Islet precursor cell (in vitro differentiated cells): ENCODE data around the gene CBLB.
"Not testable (repeated sequence)": the region's sequence is repeated elsewhere in the genome, so short reads cannot be mapped to it uniquely, and the experiment has no call there.

ENCODE experiments used
- DNase-seq: peaks from one replicate; pipeline ENCODE4 v3.0.0-alpha.2; 2018

CBLB gene

GRCh38 chr3:105844704-105845103, 24.1 kb downstream of the CBLB start:
- DNase-seq = no peak

GRCh38 chr3:105843994-105844393, 24.8 kb downstream of the CBLB start:
- no peak for DNase-seq

DNA sequence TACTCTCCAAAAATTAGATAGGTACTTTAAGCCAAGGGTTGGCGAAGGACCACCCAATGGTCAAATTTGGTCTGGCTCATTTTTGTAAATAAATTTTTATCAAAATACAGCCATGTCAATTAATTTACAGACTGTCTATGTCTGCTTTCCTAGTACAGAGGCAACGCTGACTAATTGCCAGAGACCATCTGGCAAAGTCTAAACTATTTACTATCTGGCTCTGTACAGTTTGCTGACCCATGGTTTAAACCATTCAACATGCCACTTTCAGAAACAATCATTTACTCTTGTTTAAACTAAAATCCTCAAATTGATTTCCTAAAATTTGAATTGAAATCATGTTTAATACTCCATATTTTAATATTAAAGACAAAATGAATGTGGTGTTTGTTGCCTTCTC, 25.9 kb downstream of the CBLB start:
- no peak for DNase-seq

DNA sequence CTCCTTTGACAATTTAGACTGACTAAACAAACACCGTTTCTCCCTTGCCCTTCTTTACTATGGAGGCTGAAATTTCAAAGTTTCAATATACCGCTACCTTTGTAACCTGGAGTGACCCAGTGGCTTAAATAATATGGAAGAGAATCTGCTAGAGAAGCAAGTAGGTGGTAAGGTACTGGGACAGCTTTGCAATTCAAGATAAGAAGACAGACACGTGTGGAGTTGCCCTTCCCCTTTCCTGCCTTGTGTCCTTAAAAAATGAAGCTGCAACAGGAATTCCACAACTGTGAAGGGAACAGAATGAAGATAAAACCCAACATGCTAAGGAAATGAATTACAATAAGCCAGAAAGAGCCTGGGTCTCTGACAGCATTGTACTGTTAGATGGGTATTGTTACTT, 26.4 kb downstream of the CBLB start:
- no peak for DNase-seq

DNA sequence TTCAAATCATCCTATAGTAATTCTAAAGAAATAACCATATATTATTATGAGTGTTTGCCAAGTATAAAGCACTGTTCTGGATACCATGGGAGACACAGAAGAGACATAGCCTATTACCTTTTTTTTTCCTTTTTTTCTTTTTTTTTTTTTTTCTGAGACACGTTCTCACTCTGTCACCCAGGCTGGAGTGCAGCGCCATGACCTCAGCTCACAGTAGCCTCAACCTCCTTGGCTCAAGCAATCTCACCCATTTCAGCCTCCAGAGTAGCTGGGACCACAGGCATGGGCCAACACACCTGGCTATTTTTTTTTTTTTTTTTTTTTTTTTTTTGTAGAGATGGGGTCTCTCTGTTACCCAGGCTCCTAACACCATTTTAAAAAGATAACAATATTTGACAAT, 30.9 kb downstream of the CBLB start:
- no peak for DNase-seq

GRCh38 chr3:105837143-105837740, 31.6 kb downstream of the CBLB start:
- DNase-seq = no peak

- peak; percentile 56 for DNase-seq
Measured at GRCh38 chr3:105836533-105836932, 32.3 kb downstream of the CBLB start.

DNA sequence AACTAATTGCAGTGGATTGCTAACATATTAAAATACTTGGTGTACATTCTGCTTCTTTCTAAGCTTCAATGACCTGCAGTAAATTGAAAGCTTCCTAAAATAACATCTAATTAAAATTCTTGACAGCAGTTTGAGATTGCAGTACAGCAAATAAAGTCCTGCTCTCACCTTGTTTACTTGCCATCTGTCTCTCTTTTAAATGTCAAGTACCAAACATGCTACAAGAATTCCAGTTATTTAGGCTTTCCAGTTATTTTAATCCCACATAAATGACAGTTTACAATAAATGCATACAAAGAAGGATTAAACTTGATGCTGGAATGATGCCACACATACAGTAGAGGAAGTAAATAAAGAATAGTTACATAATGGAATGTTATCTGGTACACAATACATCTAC, 33.2 kb downstream of the CBLB start:
- no peak for DNase-seq

DNA sequence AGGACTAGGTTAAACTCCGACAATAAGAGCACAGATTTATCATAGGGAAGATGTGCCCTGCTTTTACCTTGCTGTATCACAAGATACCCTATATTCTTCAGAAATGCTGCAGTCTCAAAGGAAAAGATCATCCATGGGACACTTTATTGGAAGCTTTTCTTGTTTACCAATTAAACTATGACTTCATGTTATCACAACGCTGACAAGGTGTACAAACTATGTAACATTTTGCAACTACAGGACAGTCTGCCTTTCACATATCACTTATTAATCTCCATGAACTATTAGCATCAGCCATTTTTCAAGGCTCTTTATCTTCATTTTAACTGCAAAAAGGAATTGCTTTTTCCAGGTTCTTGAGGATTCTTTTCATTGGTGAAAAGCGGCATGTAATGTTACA, 34.0 kb downstream of the CBLB start:
- DNase-seq = no peak

DNA sequence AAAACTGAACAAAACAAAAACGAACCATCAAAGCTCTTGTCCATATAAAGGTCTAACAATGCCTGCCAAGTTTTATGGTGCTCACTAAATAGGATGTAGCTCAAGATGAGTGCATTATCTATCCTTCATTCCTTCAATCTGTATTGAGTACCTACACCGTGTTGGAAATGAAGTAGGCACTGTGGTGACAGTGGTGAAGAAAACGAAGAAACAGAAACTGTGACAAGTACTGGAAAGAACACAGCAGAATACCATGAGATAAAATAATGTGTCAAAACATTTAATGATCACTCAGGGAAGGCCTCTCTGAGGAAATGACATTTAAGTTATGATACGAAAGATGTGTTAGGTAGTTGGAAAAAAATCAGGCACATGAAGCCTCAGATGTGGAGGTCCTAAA, 36.2 kb downstream of the CBLB start:
- DNase-seq = no peak

DNA sequence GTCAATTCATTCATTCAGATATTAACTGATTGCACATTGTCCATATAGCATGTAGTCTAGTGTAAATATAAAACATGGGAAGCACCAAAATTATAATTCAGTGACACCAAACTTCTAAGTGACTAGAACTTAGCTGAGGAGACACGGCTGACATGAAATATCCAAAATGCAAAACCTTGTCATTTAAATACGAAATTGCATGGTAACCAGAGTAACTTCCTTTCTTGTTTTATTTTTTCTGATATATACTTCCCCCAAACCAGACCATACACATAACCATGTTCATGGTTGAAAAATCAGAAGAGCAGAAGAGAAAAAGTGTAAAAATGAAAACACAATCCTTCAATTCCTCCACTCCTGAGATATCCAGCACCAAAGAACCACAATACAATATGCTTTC, 38.0 kb downstream of the CBLB start:
- no peak for DNase-seq

DNA sequence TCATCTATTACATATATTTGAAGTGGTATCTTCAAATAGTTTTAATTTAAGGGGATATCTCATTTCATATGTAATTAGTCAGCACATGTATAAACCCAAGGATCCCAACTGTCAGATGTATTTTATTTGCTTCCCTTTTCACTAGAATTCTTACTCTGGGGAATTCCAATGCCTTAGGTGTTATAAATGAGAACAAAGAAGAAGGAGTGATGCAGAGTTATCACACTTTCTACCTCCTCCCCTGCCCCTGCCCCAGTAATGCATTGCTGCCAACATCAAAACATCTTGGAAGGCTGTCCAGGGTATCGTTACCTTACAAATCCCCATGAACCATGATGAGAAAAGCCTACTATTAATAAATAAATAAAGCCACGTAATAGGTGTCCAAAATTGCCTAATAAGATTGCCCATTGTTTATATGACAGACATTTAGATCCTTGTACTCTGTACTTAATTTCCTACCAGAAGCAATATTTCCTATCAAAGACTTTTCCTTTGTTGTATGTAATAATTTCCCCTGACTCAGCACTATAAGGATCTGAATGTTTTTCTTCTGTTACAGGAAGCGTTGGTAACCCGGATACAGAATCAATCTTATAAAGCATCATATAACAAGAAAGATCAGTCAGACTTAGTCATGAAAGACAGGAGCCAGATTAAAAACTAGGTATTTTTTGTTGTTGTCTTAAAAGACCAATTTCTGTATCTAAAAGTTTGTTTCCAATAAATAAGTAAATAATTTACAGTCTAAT, 38.8 kb downstream of the CBLB start:
- DNase-seq = no peak

GRCh38 chr3:105829229-105829628, 39.6 kb downstream of the CBLB start:
- DNase-seq = no peak

- no peak for DNase-seq
Measured at GRCh38 chr3:105828703-105829102, 40.1 kb downstream of the CBLB start.

DNA sequence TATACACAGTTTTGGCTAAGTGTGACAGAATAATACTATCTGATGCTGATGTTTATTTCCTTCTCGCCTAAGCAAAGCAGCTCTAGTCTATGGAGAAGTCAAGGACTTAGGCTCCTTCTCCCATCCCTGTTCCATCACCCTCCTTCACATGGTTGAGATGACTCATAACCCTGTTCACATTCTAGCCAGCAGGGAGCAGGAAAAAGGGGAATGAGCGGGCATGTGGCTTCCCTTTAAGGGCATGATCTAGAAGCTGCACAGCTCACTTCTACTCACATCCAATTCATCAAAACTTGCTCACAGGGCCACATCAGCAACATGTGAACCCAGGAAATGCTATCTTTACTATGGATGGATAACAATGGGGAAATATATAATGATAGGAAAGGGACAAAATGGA, 40.9 kb downstream of the CBLB start:
- peak; percentile 91 for DNase-seq

DNA sequence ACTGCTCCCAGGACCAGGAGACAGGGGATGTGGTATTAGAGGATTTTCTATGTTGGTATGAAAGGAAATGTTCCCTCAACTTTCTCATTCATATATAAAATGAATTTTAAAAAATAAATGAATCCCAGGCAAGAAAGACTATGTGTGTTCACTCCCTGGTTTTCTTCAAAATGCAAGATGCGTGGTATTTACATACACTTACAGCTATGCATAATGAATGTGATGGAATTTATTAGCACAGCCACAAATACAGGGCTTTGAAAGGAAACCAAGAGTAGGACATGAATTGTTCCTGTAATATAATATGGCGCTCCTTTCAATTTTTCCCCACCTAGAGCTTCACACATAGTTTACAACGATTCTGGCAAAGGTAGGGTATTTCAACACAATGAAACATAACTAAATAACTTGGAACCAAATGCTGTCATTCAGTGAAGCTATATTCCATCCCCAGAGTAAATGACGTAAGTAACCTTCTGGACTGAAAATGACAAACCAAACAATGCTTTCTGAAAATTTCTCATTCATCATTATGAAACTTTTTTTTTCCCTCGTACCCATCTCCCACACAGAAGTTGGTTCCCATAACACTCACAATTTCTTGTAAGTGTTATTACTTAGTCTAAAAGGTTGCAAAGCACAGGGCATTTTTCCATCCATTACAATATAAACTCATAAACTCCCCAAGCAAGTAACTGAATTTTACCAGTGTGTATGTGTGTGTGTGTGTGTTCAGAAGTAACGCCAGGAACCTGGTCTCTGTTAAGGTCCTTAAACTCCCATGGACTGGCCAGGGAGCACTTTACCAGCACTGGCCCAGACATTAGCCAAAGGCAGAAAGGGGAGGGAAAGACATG, 41.8 kb downstream of the CBLB start:
- peak; percentile 58 for DNase-seq

GRCh38 chr3:105824129-105824528, 44.7 kb downstream of the CBLB start:
- no peak for DNase-seq

- no peak for DNase-seq
Measured at GRCh38 chr3:105823149-105823867, 45.5 kb downstream of the CBLB start.

DNA sequence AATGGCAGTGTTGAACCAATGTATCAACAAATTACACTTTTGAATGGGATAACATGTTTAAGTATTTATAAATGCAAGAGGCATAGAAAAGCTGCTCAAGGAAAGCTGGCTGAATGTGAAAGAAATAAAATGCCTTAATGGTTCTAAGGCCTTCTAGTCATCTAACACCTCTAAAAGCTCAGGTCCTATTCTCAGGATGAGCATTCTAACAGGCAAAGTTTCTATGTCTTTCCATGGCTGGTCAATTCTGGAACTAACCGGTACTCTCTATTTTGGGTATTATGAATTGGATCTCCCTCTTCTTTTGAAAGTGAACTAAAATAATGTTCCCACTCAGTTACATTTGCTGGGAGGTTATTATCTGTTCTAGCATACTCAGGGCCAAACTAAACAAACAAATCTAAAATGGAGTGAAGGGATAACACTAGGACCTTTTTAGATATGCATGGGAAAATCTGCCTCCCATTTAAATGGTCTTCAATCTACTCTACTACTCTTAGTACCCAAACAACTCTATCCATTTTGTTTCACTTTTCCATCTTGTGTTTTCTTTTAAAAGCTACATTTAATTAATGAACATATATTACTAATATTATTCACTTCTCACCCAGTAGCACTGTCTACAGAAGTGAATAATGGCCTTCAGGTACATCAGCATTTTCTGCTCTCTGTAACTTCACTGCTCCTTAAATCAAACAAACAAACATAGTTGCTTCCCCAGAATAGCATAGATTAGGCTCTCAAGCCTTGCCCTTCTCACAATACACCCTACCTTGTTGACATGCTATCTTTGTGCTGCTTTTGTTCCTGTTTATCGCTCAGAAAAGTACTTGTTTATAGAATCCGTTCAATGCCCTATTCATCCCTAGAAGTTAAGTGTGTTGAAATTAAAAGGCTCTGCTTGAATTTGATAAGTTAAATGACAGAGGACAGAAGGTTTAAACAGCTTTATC, 46.4 kb downstream of the CBLB start:
- no peak for DNase-seq

- DNase-seq = no peak
Measured at GRCh38 chr3:105821433-105821832, 47.4 kb downstream of the CBLB start.

GRCh38 chr3:105816833-105817232, 52.0 kb downstream of the CBLB start:
- DNase-seq = no peak

DNA sequence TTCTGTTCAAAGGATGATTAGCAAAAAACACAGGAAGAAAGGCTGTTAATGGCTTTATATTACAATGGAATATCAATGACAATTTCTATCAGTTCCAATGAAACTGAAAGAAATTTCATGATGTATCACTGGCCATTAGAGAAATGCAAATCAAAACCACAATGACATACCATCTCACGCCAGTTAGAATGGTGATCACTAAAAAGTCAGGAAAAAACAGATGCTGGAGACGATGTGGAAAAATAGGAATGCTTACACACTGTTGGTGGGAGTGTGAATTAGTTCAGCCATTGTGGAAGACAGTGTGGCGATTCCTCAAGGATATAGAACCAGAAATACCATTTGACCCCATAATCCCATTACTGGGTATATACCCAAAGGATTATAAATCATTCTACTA, 53.5 kb downstream of the CBLB start:
- not testable (repeated sequence) for DNase-seq
